Erythroblast (primary cell): ENCODE results near the gene ZRANB1.
"Not testable (repeated sequence)": the region's sequence is repeated elsewhere in the genome, so short reads cannot be mapped to it uniquely, and the experiment has no call there.

Source experiments
- DNase-seq, 2 experiments: peaks; one replicate each; lab custom pipeline; 2025; lab: John Stamatoyannopoulos, UW
- GATA1 ChIP-seq: IDR thresholded peaks from 2 replicates; pipeline ENCODE4 v1.6.1; 2011; ENCODE audit warnings: low read depth, mild to moderate bottlenecking, control low read depth, low read length, moderate library complexity
- POLR2A ChIP-seq: IDR thresholded peaks from 2 replicates; pipeline ENCODE4 v1.6.1; 2011; ENCODE audit warnings: mild to moderate bottlenecking, low read length

The ZRANB1 gene

GRCh38 chr10:124963866-124964720 is 22.2 kb downstream of the ZRANB1 start:
- no peak for TF ChIP-seq GATA1
- TF ChIP-seq POLR2A, result no peak
- no peak for DNase-seq

DNA sequence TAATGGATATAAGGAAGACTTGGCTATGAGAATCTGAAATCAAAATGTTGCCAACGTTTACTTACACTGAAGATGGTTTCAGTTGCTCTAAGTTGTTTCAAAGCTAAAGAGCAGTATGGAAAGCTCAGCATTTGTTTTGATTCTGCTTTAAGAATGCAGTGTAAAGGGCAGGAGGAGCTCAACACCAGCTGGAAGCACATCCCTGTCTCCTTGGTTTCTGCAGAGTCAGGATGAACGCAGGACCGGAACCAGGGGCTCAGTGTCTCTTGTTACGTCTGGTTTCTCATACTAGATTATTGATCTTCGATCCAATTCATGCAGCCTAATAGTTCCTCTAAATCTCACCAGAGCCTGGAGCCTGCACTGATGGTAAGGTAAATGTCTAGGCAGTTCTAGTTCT is 24.1 kb downstream of the ZRANB1 start:
- no peak for TF ChIP-seq GATA1
- no peak for TF ChIP-seq POLR2A
- DNase-seq, result no peak

GRCh38 chr10:124967255-124967654 is 25.3 kb downstream of the ZRANB1 start:
- TF ChIP-seq POLR2A, result no peak
- TF ChIP-seq GATA1, result no peak
- no peak for DNase-seq

DNA sequence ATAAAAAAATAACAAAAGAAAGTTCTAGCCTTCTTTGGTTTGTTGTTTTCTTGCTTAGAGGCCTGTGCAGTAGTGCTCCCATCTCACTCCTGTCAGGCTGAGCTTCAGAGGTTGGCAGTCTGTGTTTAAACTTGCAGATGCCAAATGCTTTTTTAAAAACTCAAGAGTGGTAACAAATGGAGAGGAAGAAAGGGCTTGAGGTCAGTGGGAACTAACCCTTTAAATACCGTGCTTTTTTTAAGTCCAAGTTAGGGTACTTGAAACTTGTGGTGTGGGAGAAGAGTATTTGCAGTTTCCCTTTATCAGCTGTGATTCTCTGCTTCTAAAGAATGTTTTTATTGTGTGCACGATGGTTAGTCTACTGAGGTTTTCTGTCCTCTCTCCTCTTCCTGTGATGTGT is 29.4 kb downstream of the ZRANB1 start:
- DNase-seq, result no peak
- TF ChIP-seq GATA1 (no peak), POLR2A (no peak)

- TF ChIP-seq POLR2A (no peak), GATA1 (no peak)
- DNase-seq, result no peak
Observed at GRCh38 chr10:124972637-124973036, 30.7 kb downstream of the ZRANB1 start.

DNA sequence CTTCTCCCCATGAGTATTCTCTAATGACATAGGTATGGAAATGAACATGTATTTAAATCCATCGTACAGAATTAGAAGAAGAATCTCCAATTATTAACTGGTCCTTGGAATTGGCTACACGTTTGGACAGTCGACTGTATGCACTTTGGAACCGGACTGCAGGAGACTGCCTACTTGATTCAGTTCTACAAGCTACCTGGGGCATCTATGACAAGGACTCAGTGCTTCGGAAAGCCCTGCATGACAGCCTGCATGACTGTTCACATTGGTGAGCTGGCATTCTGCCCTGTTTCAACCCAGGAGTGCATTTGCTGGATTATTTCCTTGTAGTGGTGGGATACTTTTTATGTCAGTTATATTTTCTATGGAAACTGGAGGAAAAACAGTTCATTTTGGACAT is 32.2 kb downstream of the ZRANB1 start:
- peak in 1 of 2 experiments; percentile 16 for DNase-seq
- TF ChIP-seq GATA1 (no peak), POLR2A (no peak)

DNA sequence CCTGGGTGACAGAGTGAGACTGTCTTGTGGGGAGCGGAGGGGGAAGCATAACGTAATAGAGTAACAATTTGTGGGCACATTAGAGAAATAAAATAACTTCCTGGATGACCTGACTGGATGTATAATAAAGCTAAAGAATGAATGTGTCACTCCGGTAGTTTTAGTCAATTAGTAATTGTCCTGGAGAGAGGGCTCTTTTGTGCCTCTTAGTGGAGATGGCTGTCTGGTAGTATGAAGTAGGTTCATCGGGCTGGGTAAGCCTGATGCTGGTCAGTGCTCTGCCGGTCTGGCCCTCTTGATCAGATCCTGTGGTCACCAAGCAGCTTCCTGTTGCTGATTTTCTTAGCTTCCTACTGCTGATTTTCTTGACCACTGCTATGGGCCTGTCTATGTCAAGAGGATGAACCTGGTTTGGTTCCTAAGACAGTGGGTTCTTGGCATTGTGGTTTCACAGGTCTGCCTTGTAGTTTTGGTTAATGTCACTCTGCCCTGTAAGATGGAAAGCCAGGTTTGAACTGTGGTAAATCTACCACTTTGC is 34.1 kb downstream of the ZRANB1 start:
- TF ChIP-seq POLR2A, result no peak
- no peak for TF ChIP-seq GATA1
- DNase-seq, result no peak

GRCh38 chr10:124977161-124977560 is 35.2 kb downstream of the ZRANB1 start:
- no peak for TF ChIP-seq POLR2A
- no peak for TF ChIP-seq GATA1
- no peak for DNase-seq

GRCh38 chr10:124977648-124978375 is 35.9 kb downstream of the ZRANB1 start:
- no peak for TF ChIP-seq POLR2A
- TF ChIP-seq GATA1, result no peak

DNA sequence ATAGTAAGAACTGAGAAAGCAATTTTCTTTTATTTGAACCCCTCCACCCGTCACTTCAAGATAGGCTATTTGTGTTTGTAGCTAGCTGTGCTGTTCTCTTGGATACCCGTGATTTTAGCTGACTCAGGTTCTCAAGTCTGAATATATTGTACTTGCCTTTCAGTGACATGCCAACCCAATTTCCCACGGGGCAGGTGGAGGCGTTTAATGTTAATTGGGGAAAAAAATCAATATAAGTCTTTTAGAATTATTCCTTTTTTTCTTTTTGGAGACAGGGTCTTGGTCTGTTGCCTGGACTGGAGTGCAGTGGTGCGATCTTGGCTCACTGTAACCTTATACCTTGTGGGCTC is 36.4 kb downstream of the ZRANB1 start:
- no peak for TF ChIP-seq POLR2A

More at GRCh38 chr10:124977648-124978375, 35.9 kb downstream of the ZRANB1 start:
- no peak for DNase-seq

GRCh38 chr10:124983321-124983720 is 41.4 kb downstream of the ZRANB1 start:
- peak in 1 of 2 experiments; percentile 28 for DNase-seq
- TF ChIP-seq GATA1 (no peak), POLR2A (no peak)

More for the DNA sequence above, 36.4 kb downstream of the ZRANB1 start:
- no peak for DNase-seq

GRCh38 chr10:124984376-124984775 is 42.5 kb downstream of the ZRANB1 start:
- DNase-seq, result no peak
- TF ChIP-seq GATA1 (no peak), POLR2A (no peak)

- no peak for TF ChIP-seq GATA1
- TF ChIP-seq POLR2A, result no peak
- no peak for DNase-seq
Observed at GRCh38 chr10:124985162-124985561, 43.2 kb downstream of the ZRANB1 start.

DNA sequence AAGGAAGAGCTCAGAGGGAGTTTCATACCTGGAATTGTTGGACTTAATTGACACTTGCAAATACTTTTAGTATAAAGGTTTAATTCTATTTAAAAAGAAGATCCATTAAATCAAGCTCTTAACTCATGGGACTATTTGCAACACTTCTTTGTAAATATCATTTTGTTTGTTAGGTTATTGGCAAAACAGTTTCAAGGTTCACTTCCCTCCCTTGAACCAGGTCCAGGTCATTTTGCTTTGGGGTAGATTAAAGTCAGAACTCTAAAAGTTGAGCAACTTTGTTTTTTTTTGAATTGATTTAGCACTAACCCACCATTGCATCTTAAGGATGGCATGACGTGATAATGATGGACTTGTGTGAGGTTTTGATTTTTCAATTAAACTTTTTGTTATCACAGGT is 45.9 kb downstream of the ZRANB1 start:
- DNase-seq, result no peak
- TF ChIP-seq GATA1 (no peak), POLR2A (no peak)

DNA sequence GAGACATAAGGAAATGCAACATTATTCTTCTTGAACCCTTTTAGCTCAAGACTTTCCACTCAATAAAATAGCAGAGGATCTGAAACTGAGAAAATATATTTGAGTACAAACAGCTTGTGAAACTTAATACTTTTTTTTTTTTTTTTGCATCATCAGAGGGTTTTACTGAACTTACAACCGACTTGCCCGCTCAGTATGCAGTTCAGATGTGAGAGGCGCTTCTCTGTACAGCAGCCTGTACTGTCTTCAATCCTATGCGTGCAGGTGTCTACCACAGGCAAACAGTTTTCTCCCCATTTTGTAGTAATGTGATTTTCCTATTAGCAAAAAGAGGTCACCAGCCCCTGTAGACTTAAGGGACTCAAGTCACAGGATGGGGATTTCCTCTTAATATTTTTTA is 46.8 kb downstream of the ZRANB1 start:
- not testable (repeated sequence) for DNase-seq
